IPS-18a (cell line): ENCODE results near the gene PLOD1.

Source experiments
- H3K27ac ChIP-seq: one replicate; pipeline ENCODE4 v1.5.1; 2013; ENCODE audit warnings: low read length
- H3K27me3 ChIP-seq: one replicate; pipeline ENCODE4 v1.6.1; 2013; ENCODE audit warnings: mild to moderate bottlenecking, low read length; ENCODE audit not compliant: control insufficient read depth, insufficient read depth
- H3K36me3 ChIP-seq: one replicate; pipeline ENCODE4 v1.6.1; 2013; ENCODE audit warnings: low read depth, low read length; ENCODE audit not compliant: control insufficient read depth
- H3K4me1 ChIP-seq: one replicate; pipeline ENCODE4 v1.6.1; 2013; ENCODE audit warnings: low read depth, low read length; ENCODE audit not compliant: control insufficient read depth
- H3K4me3 ChIP-seq: one replicate; pipeline ENCODE4 v1.5.1; 2013; ENCODE audit warnings: low read length
- H3K9ac ChIP-seq: one replicate; pipeline ENCODE4 v1.6.1; 2013; ENCODE audit warnings: mild to moderate bottlenecking, low read length, moderate library complexity
- H3K9me3 ChIP-seq: one replicate; pipeline ENCODE4 v1.6.1; 2013; ENCODE audit warnings: low read depth, low read length; ENCODE audit not compliant: control insufficient read depth

The PLOD1 gene

DNA sequence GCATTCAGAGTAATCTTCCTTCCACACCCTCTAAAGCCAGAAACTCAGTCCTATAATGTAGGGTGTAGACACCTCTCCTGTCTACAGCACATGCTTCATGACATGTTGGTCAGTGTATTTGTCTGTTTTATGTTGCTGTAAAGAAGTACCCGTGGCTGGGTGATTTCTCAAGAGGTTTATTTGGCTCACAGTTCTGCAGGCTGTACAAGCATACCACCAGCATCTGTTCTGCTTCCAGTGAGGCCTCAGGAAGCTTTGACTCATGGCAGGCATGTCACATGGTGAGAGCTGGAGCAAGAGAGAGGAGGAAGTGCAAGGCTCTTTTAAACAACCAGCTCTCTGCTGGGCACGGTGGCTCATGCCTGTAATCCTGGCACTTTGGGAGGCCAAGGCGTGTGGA lies 12.1 kb downstream of the PLOD1 start:
- Histone ChIP-seq H3K27ac (no peak overlapping the region), H3K4me3 (no peak overlapping the region), H3K9ac (no peak overlapping the region), H3K27me3 (no peaks in the 10 kb centered on the region), H3K4me1 (peaks cover 11% of the 10 kb centered on the region), H3K9me3 (no peaks in the 10 kb centered on the region), H3K36me3 (no peaks in the 10 kb centered on the region)

DNA sequence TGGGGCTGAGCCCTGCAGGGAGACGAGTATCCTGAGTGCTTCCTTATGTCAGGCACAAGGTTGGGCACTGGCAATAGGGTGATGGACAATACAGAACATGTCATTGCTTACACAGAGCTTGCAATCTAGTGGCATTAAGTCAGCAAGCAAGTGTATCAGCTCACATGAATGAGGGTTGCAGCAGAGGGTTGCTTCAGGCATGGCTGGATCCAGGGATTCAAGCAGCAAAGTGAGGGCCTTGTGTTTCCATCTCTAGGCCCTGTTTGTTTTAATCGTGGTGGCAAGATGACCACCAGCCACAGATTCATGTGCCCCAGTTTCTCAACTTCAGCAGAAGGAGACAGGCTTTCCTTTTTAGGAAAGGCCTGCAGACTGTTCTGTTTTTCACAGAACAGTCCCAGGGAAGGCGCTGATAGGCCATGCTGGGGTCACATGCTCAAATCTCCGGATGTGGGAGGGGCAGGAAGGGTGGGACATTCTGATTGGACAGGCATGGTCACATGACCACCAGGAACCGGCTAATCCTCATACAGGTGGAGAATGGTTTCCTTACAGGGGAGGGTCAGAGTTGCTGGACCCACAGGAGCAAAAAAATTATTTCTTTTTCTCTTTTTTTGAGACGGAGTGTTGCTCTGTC lies 14.4 kb downstream of the PLOD1 start:
- Histone ChIP-seq H3K27me3 (no peaks in the 10 kb centered on the region), H3K9me3 (no peaks in the 10 kb centered on the region), H3K36me3 (no peaks in the 10 kb centered on the region), H3K4me3 (no peak overlapping the region), H3K27ac (no peak overlapping the region), H3K4me1 (peaks cover 9% of the 10 kb centered on the region), H3K9ac (no peak overlapping the region)

DNA sequence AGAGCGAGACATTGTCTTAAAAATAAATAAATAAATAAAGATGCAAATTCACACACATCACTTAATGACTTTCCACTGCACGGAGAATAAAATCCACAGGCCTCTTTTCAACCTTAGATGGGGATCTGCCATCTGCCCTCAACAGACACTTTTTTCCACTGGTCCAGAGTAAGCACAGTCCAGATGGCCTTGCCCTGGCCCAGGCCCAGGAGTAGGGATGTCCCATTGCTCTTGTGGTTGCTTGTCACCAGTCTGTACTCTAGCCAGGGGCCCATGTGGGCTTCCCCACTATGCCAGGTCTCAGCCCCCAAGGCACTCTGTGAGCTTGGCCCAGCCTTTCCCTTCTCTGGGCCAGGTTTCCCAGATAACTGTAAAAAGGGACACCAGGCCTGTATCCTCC lies 17.4 kb downstream of the PLOD1 start:
- Histone ChIP-seq H3K4me3 (no peak overlapping the region), H3K36me3 (peaks cover 7% of the 10 kb centered on the region), H3K4me1 (no peaks in the 10 kb centered on the region), H3K27me3 (no peaks in the 10 kb centered on the region), H3K27ac (no peak overlapping the region), H3K9ac (no peak overlapping the region), H3K9me3 (no peaks in the 10 kb centered on the region)

DNA sequence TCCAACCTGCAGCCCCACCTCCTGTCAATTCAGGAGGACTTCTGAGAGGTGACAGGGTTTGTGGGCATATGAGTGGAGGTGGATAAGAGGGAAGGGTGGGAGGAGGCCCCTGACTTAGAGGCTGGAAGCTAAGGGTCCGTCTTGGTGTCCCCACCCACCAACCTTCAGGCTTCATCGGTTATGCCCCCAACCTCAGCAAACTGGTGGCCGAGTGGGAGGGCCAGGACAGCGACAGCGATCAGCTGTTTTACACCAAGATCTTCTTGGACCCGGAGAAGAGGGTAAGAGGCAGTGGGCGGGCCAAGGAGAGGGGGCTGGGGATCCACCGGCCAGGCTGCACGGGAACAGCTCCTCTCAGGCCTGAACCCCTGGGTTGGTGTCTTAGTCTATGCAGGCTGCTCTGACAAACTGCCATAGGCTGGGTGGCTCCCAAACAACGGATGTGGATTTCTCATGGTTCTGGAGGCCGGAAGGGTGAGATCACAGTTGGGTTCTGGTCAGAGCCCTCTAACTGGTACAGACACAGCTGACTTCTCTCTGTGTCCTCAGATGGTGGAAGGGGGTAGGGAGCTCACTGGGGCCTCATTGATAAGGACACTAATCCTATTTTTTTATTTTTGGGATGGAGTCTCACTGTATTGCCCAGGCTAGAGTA lies 18.1 kb downstream of the PLOD1 start:
- Histone ChIP-seq H3K27ac (no peak overlapping the region), H3K4me3 (no peak overlapping the region), H3K36me3 (peaks cover 10% of the 10 kb centered on the region), H3K9ac (no peak overlapping the region), H3K4me1 (no peaks in the 10 kb centered on the region), H3K27me3 (no peaks in the 10 kb centered on the region), H3K9me3 (no peaks in the 10 kb centered on the region)

DNA sequence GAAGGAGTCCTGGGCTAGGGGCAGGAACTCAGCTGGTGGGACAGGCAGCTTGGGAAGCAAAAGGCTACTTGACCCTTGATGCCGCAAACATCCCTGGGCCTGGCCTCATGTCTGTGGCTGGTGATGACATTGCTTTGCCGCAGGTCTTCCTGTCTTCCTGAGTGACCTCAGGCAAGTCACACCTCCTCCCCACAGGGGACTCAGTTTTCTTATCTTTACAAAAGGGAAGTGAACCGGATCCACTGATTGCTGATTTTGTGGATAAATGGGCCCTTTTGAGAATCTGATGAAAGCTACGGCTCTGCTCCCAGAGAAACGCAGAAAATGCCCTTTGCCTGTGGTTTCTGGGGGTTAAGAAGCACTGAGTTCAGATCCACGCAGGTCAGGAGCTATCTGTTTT lies 20.7 kb downstream of the PLOD1 start:
- peaks cover 19% of the 10 kb centered on the region for H3K36me3 ChIP-seq
- H3K27ac ChIP-seq = no peak overlapping the region
- H3K9ac ChIP-seq = no peak overlapping the region
- no peaks in the 10 kb centered on the region for H3K4me1 ChIP-seq
- no peaks in the 10 kb centered on the region for H3K27me3 ChIP-seq
- H3K4me3 ChIP-seq = no peak overlapping the region
- no peaks in the 10 kb centered on the region for H3K9me3 ChIP-seq

DNA sequence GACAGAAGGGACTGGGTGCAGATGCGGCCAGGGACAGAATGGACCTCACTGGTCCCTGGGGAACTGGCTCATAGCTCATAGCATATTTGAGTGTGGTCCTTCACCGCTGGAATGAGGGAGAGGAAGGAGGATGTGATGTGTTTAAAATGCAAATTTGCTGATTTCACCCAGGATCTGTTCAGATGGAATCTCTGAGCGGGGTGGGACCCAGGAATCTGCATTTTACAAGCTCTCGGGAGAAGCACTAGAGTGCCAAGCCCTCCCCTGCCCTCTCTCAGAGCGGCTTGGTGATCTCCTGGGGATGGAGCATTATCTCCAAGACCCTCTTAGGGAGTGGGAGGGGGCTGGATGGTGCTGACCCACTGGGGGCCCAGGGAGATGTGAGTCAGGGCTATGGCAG lies 22.9 kb downstream of the PLOD1 start:
- Histone ChIP-seq H3K9ac (no peak overlapping the region), H3K4me1 (no peaks in the 10 kb centered on the region), H3K36me3 (peaks cover 19% of the 10 kb centered on the region), H3K9me3 (no peaks in the 10 kb centered on the region), H3K27me3 (no peaks in the 10 kb centered on the region), H3K4me3 (no peak overlapping the region), H3K27ac (no peak overlapping the region)

DNA sequence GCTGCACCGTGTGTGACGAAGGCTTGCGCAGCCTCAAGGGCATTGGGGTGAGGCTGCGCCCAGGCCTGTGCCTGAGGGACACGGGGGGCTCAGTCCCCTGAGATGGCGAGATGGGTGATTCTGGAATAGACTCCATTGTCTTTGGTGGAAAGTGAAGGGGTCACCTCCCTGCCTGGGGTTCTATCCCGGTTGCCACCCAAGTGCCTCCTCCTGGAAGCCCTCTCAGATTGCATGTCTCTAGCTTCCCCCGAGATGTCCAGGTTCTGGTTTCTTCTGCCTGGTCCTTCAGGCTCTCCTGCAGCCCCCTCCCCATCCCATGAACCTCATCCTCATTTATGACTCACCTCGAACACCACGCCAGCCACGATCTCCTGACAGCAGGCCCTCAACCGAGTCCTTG lies 23.4 kb downstream of the PLOD1 start:
- Histone ChIP-seq H3K9ac (no peak overlapping the region), H3K4me3 (no peak overlapping the region), H3K4me1 (no peaks in the 10 kb centered on the region), H3K27ac (no peak overlapping the region), H3K27me3 (no peaks in the 10 kb centered on the region), H3K36me3 (peaks cover 19% of the 10 kb centered on the region), H3K9me3 (no peaks in the 10 kb centered on the region)

DNA sequence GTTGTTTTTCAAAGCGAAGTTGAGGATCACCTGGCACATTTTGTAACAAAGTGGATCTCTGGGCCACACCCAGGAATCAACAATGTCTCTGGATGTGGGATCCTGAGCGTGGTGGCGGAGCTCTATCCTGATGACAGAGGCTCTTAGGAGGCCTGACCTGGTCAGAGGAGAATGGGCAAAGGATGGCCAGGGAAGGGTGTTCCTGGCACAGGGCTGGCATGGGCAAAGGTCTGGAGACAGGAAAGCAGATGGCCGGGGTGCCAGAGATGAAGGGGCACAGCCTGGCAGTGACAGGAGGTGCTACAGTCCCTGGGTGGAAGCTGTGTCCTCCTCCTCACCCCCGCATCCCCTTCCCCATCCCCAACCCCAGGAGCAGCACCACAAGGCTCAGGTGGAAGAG lies 25.8 kb downstream of the PLOD1 start:
- H3K36me3 ChIP-seq = peaks cover 29% of the 10 kb centered on the region
- H3K9ac ChIP-seq = no peak overlapping the region

DNA sequence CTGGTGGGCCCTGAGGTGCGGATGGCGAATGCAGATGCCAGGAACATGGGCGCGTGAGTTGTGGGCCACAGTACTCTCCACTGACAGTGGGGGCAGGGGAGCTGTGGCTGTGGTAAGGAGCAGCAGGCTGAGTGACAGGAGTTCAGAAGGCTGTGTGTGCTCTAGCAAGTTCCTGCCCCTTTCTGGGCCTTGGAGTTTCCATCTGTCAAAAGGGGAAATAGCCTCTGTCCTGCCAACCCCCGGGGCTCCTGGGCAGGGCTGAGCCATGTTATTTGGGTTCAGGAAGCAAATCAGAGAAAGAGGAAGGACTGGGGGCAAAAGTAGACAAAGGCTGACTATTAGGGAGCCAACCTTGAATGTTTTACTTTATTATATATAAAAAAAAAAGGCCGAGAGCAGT lies 26.2 kb downstream of the PLOD1 start:
- H3K4me3 ChIP-seq = no peak overlapping the region
- no peak overlapping the region for H3K9ac ChIP-seq

More for the DNA sequence above, 25.8 kb downstream of the PLOD1 start:
- Histone ChIP-seq H3K27ac (no peak overlapping the region), H3K27me3 (no peaks in the 10 kb centered on the region), H3K4me3 (no peak overlapping the region), H3K4me1 (no peaks in the 10 kb centered on the region), H3K9me3 (no peaks in the 10 kb centered on the region)

DNA sequence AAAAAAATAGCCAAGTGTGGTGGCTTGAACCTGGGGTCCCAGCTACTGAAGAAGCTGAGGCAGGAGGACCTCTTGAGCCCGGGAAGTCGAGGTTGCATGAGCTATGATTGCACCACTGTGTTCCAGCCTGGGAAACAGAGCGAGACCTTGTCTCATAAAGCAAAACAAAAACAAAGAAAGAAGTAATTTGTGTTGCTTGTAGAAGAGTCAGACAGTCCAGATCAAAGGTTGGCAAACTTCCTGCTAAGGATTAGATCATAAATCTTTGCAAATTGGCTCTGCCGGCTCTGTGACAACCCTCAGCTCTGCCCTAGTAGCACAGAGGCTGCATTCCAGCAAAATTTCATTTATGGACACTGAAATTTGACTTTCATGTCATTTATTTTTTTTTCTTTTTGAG lies 26.7 kb downstream of the PLOD1 start:
- no peak overlapping the region for H3K4me3 ChIP-seq
- no peak overlapping the region for H3K27ac ChIP-seq
- peaks cover 32% of the 10 kb centered on the region for H3K36me3 ChIP-seq
- H3K27me3 ChIP-seq = no peaks in the 10 kb centered on the region
- no peaks in the 10 kb centered on the region for H3K9me3 ChIP-seq
- H3K4me1 ChIP-seq = no peaks in the 10 kb centered on the region
- H3K9ac ChIP-seq = no peak overlapping the region

More for the DNA sequence above, 26.2 kb downstream of the PLOD1 start:
- Histone ChIP-seq H3K27me3 (no peaks in the 10 kb centered on the region), H3K27ac (no peak overlapping the region), H3K36me3 (peaks cover 30% of the 10 kb centered on the region), H3K4me1 (no peaks in the 10 kb centered on the region), H3K9me3 (no peaks in the 10 kb centered on the region)

DNA sequence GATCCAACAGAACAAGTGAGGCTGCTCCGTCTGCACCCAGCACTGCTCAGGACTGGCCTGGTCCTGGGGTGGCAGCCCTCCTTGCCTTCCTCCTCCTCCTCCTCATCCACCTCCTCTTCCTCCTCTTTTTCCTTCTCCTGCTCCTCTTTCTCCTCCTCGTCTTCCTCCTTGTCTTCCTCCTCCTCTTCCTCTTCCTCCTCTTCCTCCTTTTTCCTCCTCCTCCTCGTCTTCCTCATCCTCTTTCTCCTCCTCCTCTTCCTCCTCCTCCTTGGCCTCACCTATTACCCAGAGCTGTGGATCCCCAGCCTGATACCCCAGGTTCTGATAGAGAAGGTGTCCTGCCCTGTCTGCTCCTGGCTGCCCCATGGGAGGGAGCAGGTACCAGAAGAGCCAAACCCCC lies 29.1 kb downstream of the PLOD1 start:
- Histone ChIP-seq H3K27ac (no peak overlapping the region), H3K4me1 (no peaks in the 10 kb centered on the region), H3K9ac (no peak overlapping the region), H3K36me3 (peaks cover 16% of the 10 kb centered on the region), H3K4me3 (no peak overlapping the region), H3K9me3 (no peaks in the 10 kb centered on the region), H3K27me3 (no peaks in the 10 kb centered on the region)

DNA sequence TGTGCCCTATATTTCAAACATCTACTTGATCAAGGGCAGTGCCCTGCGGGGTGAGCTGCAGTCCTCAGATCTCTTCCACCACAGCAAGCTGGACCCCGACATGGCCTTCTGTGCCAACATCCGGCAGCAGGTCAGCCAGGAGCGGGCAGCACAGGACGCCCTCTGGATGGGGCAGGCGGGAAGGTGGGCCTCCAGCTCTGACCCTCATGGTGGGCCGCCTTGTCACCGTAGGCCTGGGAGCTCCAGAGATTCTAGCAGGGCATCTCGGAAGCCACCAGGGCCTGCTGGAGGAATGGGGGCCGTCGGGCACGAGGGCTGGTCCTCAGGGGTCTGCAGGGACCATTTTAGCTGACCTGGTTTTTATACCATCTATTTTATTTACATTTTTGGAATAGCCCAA lies 30.1 kb downstream of the PLOD1 start:
- Histone ChIP-seq H3K4me1 (no peaks in the 10 kb centered on the region), H3K9me3 (no peaks in the 10 kb centered on the region), H3K9ac (no peak overlapping the region), H3K27me3 (no peaks in the 10 kb centered on the region), H3K4me3 (no peak overlapping the region), H3K27ac (no peak overlapping the region), H3K36me3 (peaks cover 18% of the 10 kb centered on the region)
